HG03439 (cell line): ENCODE data around the gene WDFY3.

Experiments used
- ATAC-seq: cut with Tn5 transposase; IDR thresholded peaks from one replicate; pipeline ENCODE4 v1.9.1; 2021; ENCODE audit warnings: mild to moderate bottlenecking, moderate library complexity; ENCODE audit not compliant: unreplicated experiment

Gene WDFY3

DNA sequence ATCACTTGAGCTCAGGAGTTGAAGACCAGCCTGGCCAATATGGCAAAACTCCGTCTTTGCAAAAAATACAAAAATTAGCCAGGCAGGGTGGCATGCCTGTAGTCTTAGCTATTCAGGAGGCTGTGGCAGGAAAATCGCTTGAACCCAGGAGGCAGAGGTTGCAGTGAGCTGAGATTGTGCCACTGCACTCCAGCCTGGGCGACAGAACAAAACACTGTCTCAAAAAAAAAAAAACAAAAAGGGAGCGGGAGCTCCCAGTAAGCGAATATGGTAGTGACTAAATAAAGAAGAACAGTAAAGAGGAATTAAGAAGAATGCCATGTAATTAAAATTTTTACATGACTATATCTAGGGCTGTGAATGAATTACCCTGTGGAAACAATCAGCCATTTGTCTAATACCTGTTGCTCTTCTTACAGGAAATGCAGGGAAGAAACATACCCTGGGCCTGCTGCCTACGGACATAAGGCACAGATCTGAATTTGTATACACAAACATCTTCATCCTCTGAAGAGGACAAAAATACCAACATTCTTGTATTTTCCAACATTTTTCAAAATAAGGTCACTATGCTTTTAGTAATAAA, 11.4 kb downstream of the WDFY3 start:
- ATAC-seq = no peak

DNA sequence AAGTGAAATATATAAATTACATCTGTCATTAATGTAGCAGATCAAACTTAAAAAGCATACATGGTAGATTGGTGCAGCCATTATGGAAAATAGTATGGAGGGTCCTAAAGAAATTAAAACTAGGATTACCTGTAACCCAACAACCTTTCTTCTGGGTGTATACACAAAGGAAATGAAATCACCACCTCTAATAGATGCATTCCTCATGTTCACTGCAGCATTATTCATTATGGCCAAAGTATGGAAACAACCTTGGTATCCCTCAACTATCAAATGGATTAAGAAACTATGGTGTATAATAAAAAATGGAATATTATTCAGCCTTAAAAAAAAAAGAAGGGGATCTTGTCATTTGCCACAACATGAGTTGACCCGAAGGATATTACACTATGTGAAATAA, 13.7 kb downstream of the WDFY3 start:
- no peak for ATAC-seq

DNA sequence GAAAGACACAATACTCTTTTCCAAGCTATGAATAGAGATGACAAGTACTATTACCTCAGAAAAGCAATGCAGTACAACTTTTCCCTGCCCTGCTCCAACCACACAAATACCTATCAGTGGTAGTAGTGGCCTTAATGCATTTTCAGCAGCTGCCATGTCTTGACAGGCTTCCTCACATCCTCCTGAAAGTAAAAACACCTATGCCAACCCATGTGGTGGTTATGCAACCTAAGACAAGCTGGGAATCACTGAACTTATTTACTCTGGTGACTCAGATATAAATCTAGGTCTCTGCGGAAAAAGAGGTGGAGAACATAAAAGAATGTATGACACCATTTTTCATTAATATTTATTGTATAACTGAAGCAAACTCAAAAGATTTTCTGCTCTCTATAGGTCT, 14.5 kb downstream of the WDFY3 start:
- no peak for ATAC-seq

DNA sequence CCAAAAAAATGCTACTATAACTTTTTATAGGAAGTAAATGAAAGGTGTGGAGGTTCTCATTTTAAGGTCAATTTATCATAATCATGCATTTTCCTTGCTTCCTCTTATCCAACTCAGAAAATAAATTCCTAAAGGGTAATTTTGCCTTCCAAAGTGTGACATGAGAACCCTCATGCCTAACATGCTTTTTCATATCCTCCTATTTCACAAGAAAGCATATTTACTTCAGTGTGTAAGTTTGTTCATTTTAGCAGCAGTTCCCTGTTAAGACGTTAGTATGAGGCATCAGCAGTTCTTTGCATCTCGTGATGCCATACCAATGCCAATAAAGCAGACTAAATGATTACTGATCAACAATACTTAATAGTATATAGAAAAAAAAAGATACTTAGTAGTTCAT, 18.4 kb downstream of the WDFY3 start:
- no peak for ATAC-seq

DNA sequence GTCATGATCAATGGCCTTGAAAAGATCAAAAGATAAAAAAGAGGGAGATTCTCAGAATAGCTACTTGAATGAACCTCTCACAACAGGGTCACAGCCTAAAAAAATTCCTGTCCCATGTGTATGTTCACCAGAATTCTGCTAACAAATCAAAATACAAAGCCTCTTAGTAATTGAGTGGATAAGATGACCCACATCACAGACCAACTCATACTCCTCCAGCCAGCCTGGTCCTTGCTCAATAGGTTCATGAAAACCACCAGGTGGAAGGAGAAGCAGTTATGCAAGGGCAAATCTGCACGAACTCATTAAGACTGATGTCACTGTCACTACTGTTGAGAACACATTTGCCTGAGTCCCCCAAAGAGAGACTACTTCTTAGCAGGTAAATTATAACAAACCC, 21.5 kb downstream of the WDFY3 start:
- ATAC-seq = no peak

DNA sequence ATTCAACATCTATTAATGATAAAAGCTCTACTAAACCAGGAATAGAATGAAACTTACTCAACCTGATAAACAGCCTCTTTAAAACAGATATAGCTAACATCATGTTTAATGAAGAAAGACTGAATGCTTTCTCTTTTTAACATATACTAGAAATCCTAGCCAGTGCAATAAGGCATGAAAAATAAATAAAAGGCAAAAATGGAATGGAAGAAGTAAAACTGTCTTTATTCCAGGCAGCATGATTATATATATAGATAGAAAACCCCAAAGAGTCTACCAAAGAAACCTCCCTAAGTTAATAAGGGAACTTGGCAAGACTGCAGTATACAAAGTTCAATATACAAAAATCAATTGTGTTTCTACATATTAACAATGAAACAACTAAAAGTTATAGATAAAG, 25.5 kb downstream of the WDFY3 start:
- no peak for ATAC-seq

DNA sequence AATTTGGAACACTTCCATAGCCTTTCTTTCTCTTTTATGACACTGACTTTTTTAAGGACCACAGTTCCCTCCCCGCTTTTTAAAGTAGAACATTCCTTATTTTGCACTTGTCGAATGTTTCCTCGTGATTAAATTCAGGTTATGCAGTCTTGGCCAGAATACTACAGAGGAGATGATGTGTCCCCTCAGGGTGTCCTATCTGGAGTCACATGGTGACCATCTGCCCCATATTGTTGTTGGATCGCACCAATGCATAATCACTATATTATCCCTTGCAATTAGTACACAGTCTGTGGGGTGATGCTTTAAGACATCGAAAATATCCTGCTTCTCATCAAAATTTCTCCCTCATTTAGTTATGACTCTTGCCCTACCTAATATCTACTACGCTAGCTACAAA, 27.4 kb downstream of the WDFY3 start:
- no peak for ATAC-seq

DNA sequence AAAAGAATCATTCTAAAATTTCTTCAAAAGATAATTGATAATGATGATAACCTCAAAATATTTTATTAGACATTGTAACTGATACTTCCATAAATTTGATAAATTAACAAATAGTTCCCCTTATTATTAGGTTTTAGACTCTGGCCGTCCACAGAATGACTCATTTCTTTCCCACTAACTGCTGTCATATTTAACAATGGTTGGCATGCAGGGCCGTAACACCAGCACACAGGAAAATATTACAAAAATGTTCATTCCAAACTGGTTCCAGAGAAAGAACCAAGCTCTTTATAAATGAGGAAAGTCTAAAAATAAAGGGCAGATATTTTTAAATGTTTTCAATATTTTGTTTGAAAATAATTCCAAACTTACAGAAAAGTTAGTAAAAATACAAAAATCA, 28.2 kb downstream of the WDFY3 start:
- no peak for ATAC-seq

DNA sequence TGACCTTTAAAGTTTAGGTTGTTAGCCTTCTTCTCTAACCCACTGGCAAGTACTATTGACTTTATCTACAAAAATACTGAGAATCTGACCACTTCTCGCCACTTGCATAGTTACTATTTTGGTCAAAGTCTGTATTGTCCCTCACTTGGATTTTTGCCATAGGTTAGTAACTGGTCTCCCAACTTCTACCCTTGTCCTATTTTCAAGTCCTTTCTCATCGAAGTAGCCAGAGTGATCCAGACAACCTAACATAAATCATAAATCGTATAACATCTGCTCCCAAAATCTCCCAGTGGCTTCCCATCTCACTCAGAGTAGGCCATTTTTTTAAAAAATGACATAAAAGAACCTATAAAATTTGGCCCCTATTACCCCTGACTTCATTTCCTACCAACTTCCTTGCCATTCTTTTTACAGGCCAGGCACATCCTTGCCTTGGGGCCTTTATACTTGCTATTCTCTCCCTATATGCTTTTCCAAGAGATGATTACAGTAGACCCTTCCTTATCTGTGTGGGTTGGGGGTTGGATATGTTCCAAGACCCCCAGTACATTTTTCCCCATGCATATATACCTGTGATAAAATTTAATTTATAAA, 29.0 kb downstream of the WDFY3 start:
- ATAC-seq = no peak

DNA sequence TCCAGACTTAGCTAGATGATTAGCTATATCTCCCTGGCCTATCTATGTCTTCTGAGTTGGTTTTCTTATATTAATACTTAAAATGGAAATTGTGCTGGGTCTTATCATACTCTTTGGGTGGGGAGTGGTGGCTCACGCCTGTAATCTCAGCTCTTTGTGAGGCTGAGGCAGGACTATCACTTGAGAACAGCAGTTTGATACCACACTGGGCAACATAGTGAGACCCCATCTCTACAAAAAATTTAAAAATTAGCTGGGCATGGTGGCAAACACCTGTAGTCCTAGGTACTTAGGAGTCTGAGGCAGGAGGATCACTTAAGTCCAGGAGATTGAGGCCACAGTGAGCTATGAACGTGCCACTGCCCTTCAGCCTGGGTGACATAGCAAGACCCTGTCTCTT, 30.4 kb downstream of the WDFY3 start:
- ATAC-seq = no peak

DNA sequence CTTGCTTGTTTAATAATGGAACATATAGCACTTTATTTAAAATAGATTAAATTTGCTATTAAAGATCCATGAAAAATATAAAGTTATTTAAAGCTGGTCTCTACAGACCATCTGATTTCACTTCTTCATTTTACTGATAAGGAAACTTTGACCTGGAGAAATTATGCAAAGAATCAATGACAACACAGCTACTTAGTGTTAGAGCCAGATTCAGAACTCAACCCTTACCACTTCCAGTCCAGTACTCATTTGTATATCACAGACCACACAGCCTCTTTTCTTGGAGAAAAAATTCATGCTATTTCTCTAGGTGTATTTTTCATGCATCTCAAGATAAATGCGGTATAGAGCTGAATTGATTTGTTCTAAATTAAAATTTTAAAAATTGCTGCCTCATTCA, 34.0 kb downstream of the WDFY3 start:
- no peak for ATAC-seq

DNA sequence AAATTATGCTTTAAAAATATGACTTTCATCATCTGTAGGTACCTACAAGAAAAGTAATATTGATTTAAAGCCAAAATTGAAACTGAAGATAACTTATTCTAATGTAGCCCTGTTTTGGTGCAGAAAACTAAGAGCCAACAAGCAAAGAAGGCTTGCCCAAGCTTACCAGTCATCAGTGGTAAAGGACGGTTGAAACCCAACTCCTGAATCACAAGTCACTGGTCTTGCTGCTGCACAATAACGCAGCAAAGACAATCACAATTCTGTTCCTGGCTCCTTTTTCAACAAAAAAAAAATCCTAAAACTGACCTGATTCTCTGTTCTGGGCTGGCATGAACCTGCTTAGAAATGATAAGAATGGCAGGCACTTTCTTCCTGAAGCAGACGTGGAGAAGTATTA, 34.5 kb downstream of the WDFY3 start:
- no peak for ATAC-seq

DNA sequence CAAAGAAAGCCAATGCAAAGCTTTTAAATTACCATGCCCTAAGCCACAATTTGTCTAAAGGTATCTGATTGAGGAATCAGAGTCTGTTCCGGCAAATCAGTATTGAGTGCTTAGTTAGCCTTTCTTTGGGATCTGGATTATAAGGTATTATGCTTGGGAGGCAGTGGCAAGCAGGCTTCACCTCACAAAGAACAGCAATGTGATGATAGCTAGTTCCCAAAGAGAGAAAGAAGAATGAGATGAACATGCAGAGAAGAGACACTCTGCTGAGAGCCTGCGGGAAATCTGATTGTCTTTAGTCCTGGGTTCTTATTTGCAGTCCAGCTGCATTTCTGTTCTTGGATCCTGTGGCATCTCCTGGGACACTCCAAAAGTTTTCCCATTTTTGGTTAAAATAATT, 35.2 kb downstream of the WDFY3 start:
- ATAC-seq = no peak

DNA sequence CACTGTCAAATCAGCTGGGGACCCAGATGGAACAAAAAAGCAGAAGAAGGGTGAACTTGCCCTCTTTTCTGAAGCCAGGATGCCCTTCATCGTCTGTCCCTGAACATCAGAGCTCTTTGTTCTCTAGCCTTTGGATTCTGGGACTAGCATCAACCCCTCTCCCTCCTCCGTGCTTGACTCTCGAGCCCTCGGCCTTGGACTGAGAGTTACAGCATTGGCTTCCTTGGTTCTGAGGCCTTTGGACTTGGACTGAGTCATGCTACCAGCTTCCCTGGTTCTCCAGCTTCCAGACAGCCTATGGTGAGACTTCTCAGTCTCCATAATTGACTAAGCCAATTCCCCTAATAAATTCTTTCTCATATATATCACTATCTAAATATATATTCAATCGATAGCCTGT, 38.4 kb downstream of the WDFY3 start:
- no peak for ATAC-seq

DNA sequence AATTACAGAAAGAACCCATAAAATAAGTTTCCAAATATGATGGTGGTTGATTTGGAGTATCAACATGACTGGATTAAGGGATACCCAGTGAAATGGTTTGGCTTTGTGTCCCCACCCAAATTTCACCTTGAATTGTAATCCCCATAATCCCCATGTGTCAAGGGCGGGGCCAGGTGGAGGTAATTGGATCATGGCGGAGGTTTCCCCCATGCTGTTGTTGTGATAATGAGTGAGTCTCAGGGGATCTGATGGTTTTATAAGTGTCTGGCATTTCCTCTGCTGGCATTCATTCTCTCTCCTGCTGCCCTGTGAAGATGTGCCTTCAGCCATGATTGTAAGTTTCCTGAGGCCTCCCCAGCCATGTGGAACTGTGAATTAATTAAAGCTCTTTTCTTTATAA, 39.1 kb downstream of the WDFY3 start:
- no peak for ATAC-seq

DNA sequence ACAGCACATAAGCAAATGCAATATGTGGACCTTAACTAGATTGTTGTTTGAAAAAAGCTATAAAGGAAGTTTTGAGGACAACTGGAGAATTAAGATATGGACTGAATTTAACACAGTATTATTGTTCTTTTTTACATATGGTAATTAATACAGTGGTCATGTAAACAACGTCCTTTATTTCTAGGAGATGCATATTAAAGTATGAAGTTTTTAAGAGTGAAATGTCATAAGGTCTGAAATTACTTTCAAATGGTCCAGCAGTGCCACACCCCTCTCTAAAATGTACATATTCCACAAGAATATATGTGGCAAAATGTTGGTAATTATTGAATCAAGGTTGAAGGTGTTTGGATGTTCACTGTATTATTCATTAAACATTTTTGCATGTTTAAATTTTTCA, 40.9 kb downstream of the WDFY3 start:
- no peak for ATAC-seq

DNA sequence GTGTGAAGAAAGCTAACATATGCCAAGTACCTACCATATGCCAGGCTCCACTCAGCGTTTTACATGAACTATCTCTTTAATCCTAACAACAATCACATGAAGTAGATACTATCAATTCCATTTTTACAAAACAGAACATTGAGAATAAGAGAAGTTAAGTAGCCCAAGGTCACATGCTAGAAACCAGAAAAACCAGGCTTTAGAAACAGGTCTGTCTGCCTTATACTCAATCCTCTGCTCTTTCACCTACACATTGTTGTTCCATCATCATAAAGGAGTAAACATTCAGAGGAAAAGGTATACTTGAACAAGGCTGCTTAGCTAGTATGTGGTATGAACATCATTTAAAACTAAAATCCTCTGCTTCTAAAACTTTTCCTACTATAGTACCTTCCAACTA, 42.1 kb downstream of the WDFY3 start:
- ATAC-seq = no peak

DNA sequence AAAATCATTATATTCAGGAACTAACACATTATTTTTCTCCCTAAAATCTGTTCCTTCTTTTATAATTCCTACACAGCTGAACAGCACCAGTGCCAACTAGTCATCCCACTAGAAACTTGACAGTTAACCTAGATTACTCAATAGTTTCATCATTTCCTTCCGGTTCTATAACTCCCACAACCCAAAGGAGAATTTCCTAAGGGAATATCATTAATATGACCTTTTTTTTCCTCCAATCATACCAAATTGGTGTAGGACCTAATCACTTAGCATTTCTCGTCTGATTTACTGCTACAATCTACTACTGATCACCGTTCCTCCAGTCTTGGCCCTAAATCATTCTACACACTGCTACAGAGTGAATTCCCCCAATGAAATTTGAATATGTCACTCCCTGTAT, 45.9 kb downstream of the WDFY3 start:
- ATAC-seq = no peak

DNA sequence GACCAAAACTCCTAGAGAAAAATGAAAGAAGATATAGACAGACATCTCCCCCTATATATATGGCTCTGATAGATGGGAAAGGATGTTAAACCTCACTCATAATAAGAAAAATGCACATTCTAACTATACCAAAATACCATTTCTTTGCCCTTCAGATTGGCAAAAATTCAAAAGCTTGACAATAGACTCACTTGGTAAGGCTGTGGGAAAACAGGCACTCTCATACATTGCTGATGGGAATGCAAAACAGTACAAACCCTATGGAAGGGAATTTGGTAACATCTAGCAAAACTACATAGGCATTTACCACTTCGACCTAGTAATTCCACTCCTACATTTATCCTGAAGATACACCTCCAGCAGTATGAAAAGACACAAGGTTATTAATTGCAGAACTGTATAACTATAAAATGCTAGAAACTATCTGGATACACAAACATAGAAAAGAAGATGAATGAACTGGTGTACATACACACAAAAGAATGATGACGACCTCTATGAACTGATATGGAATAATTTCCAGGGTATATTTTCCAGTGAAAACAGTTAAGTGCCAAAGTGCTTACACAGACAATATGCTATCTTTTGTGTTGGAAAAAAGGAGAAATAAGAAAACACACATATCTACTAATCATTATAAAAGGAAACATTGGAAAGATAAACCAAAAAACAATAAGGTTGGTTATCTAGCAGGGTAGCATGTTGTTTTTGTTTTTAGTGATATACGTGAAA, 48.5 kb downstream of the WDFY3 start:
- ATAC-seq = no peak

DNA sequence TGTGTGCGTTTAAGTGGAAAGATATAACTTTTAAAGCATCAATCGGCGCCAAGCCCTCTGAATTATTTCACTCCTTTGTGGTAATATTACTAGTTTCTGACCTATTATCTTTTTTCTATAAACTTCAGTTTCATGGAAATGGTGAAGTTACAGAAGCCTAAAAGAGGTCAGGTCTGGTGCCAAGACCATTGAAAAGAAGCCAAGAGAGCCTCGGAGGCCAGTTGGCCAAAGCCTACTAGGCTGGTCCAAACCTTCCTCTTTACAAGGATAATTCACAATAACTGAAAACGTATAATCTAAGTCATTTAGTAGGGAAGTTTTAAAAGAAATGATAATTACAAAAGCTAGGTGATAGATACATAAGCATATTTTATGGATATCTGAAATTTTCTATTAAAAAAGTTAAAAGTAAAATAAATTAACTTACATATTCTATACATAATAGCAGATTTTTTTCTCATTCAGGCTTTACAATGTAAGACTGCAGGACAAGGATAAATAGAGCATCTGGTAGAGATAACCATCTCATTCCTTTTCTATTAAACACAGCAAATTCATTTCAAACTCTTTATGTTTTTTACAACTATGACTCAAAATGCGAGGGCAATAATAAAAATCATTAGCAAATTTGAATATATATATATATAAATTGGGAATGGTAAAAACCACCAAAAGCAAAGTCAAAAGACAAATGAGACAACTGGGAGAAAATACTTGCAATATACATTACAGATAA, 49.2 kb downstream of the WDFY3 start:
- no peak for ATAC-seq

DNA sequence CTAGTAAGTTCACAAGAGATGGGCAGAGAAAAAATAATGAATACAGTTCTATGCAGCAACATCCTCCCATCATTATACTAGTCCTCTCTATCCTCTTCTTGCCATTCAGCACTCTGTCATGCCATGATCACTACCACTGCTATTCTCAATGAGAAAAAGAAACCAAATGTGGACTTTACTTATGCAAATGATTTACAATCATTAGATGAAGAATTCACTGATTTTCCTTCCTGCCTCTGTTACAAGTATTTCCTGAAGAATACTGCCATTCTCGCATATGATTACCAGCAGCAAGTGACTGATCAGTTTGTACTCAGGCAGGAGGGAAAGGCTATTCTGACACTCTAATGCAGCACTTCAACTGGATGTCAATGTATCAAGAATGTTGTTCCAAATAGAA, 50.3 kb downstream of the WDFY3 start:
- no peak for ATAC-seq

DNA sequence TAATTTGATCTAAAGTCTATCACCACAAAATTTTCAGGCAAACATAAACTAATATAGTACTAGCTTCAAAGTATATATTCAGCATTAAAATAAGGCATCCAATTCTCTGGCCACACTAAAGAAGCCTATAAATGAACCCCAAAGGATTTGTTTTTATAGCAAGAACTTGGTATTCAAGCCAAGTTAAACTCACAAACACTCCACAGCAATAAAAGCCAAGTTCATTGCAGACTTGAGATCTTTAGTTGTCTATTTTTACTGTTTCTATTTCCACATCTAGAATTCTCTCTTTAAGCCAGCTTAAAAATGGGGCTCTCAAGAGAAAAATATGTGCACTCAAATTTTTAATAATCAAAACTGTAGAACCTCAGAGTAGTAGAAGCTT, 51.1 kb downstream of the WDFY3 start:
- no peak for ATAC-seq
